Stimulated activated CD4-positive, alpha-beta T cell treated with anti-CD3 and anti-CD28 coated beads, TNF-alpha, amount 100 ng/mL, for 1 hour (primary cell): ENCODE results near the gene DAG1.
A peak's percentile ranks its signal among the peaks of the same experiment; 100 is the strongest.

Experiments
- DNase-seq, 3 donors: peaks; one replicate each; pipeline ENCODE4 v3.0.0-alpha.2; 2020; ENCODE audit warnings: low read depth in 3 of 3, low spot score in 1 of 3

DAG1 gene

GRCh38 chr3:49552087-49552486, 82.0 kb downstream of the DAG1 start:
- no peak for DNase-seq

DNA sequence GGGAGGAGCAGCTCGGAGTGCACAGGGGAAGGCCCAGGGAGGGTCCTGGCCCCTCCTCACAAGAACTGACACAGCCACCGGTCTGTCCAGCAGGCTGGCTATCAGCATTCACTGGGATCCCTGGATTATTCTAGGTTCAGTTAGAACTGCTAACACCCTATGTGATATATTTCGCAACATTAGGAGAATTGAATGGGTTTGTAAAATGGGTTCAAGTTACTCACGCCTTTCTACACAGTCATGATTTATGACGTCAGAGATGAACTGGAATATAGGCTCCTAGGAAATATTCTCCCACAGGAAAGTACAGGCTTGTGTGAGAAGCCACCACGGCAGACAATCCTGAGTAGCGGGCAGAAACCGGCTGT, 83.2 kb downstream of the DAG1 start:
- no peak for DNase-seq

DNA sequence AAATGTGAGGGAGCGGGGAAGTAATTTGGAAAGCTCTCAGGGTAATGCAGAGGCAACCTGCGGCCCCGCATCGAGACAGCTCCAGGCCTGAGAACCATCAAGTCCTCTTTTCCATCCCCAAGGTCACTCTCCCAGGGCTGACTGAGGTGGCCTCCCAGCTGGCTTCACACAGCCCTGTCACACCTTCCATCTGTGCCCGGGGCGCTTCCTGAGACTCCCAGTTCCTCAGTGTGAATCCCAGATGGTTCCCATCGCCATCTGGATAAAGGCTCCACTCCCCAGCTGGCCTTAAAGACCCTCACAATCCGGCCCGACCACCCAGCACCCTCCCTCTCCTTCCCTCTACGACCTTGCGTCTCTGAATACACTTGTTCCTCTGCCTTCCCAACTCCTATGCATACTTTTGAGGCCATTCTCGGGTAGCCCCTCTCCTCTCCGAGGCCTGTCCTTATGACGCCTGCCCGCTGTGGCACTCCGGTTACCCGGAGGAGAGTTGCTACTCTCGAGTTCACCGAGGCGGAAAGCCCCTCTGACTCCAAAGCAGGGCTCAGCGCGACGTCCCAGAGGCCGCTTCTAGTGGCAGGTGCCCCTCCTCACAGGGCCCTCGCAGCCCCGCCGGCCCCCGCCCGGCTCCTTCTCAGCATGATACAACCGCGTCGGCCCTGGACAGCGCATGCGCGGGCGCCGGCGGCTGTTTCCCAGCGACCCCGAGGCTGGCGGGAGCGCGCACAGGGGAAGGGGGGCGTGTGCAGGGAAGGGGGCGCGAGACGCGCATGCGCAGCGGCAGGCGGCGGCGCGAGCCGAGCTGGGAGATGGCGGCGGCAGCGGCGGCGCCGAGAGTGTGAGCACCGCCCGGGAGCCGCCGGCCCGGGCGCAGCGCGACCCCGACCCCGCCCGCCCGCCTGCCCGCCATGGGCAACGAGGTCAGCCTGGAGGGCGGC, 83.9 kb downstream of the DAG1 start, which contains the start of gene BSN:
BSN (plus strand) TSS at position 786 of the 941 bp plus-strand sequence; CDS start at position 912, 126 bp downstream.
- peak; percentile 59 to 85 (median 83) for DNase-seq

DNA sequence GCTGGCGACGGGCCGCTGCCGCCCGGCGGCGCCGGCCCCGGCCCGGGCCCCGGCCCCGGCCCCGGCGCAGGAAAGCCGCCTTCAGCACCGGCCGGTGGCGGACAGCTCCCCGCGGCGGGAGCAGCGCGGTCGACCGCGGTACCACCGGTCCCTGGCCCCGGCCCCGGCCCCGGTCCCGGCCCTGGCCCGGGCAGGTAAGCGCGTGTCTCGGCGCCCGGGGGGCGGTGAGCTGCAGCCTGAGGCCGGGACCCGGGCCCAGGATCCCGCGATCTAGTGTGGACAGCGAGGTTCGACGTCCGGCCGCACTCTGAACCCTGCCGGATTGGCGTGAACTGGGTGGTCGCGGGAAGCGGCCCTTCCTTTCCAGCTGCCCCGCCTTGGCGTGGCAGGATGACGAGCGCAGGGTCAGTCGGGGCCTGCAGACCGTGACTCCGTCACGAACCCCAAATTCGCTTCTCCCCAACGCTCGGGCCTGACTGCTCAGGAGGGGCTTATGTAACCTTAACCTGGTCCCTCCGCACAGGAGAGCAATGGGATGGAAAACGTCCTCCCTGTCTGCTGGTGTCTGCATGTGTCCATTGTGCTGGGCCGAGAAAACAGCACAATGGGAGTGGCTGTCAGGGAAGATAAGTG, 84.7 kb downstream of the DAG1 start:
- DNase-seq: peak in 1 of 3 donors; percentile 7

DNA sequence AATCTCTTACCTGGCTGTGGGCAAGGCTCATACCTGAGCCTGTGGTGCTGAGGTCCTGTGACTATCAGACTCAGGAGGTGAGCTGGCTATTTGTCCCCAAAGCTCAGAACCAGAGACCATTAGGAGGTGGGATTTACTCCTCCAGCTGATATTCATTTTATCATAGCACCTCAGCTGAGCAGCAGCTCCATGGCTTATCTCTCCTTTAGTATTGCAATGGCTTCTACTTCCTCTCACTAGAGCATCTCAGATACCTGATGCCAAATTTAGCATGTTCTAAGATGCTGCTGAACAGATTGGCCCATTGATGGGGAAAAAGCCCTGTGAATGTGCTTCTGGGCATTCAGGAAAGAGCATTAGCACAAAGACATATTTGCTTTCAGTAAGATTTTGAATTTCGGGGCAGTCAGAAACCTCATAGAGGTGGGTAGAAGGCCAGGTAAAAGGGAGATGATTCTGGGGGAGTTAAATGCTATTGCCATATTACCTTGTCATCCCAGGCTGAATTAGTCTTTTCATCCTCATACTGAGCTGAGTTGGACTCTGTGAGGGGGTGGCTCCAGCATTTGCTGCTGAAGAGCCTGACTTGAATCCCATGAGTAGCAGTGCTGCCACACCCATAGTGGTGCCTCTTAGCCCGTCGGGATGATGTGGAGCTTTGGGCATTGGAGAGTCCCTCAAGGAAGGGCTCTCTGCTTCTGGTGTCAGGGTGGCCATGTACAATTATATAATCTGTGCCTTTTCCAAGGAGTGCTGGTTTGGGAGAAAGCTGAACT, 86.6 kb downstream of the DAG1 start:
- no peak for DNase-seq

GRCh38 chr3:49563040-49563578, 93.0 kb downstream of the DAG1 start:
- no peak for DNase-seq

DNA sequence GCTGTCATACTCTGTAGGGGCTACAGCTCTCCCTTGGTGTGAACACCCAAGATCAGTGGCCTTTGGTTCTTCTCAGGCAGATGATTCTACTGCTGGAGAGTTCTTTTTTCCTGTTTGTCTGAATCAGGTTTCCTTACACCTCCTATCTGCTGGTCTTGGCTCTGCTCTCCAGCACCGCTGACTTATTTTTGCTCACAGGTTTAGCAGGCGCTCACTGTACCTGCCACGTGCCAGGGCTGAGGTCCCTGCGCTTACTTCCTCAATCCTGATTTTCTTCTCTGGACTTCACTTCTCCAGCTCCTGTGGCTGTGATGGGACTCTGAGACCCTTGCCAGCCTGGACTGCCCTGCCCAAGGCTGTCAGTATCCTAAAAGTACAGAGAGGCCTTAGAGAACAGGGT, 93.7 kb downstream of the DAG1 start:
- no peak for DNase-seq

DNA sequence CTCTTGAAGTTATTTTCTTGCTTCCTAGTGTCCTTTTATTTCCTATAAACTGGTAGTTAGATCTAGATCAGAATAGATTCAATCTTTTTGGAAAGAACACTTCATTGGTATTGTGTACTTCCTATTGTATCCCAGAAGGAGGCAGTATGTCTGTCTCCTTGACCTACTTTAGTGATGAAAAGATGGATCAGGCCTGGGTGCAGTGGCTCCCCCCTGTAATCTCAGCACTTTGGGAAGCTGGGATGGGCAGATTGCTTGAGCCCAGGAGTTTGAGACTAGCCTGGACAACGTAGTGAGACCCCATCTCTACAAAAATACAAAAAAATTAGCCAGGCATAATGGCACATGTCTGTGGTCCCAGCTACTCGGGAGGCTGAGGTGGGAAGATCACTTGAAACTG, 96.2 kb downstream of the DAG1 start:
- DNase-seq: no peak

- DNase-seq: no peak
These were observed 97.3 kb downstream of the DAG1 start for GRCh38 chr3:49567406-49567805.

GRCh38 chr3:49568965-49569364, 98.9 kb downstream of the DAG1 start:
- no peak for DNase-seq

- no peak for DNase-seq
These were observed 100.1 kb downstream of the DAG1 start for GRCh38 chr3:49570028-49570654.

GRCh38 chr3:49582177-49582576, 112.1 kb downstream of the DAG1 start:
- no peak for DNase-seq
